GM12878 (cell line): ENCODE results near the gene SOX18. TPM values are rescaled to one million over a fixed set of nuclear protein-coding genes. Genes with fewer than 3 reads are reported as not detected.

Source experiments
- ATAC-seq: fragments of 200-7000 bp; cut with Tn5 transposase; 3 replicates; pipeline ENCODE4 v1.9.1; 2020; ENCODE audit warnings: mild to moderate bottlenecking, moderate library complexity
- BruUV-seq: library from RNA; stranded (reverse); fragments of 400-500 nt; replicated peaks from 2 replicates; lab custom pipeline; 2021; lab: Mats Ljungman, UMichigan
- CTCF ChIA-PET: fragments of 300-600 bp; sonication (Branson Sonifier 250); formaldehyde crosslinking; extraction: SDS; loops from one replicate; lab custom pipeline; 2021; ENCODE audit warnings: inconsistent platforms; lab: Yijun Ruan, JAX
- POLR2A ChIA-PET: fragments of 350-600 bp; formaldehyde crosslinking; extraction: SDS; loops from one replicate; lab custom pipeline; 2021; ENCODE audit warnings: inconsistent platforms; lab: Charles Lee
- RAD21 ChIA-PET: fragments of 300-600 bp; sonication (Branson Sonifier 250); formaldehyde crosslinking; loops from one replicate; lab custom pipeline; 2023; ENCODE audit warnings: antibody characterized with exemption; ENCODE audit not compliant: unreplicated experiment; lab: Charles Lee
- SMC1A ChIA-PET: fragments of 300-600 bp; sonication (Branson Sonifier 250); formaldehyde crosslinking; loops from one replicate; lab custom pipeline; 2023; ENCODE audit not compliant: unreplicated experiment, uncharacterized antibody; lab: Charles Lee
- DNase-seq: peaks from one replicate; pipeline ENCODE4 v3.0.0-alpha.2; 2011; ENCODE audit warnings: low read depth, low spot score
- FAIRE-seq: peaks from 3 replicates; lab custom pipeline; 2011; peaks lifted over from hg19 to GRCh38; lab: Jason Lieb, UNC
- H2AFZ ChIP-seq: 2 replicates; pipeline ENCODE4 v1.6.0; 2011; ENCODE audit warnings: low read depth, low read length, control low read depth; ENCODE audit not compliant: control insufficient read depth
- H3K27ac ChIP-seq: 2 replicates; pipeline ENCODE4 v1.5.1; 2011; ENCODE audit warnings: control low read depth; ENCODE audit not compliant: control insufficient read depth, insufficient read depth
- H3K27me3 ChIP-seq, 2 experiments: replicated peaks in 1 of 2; 2 replicates each; pipeline versions ENCODE4 v1.6.0 to v1.6.1; 2011; ENCODE audit warnings: low read length in 1 of 2; ENCODE audit not compliant: control insufficient read depth in 2 of 2, insufficient read depth in 2 of 2
- H3K36me3 ChIP-seq, 2 experiments: 2 replicates each; pipeline ENCODE4 v1.5.1; 2011; ENCODE audit warnings: low read length in 1 of 2; ENCODE audit not compliant: control insufficient read depth in 2 of 2, insufficient read depth in 2 of 2
- H3K4me1 ChIP-seq: 2 replicates; pipeline ENCODE4 v1.6.1; 2011; ENCODE audit warnings: mild to moderate bottlenecking, low read length, moderate library complexity, mixed read lengths; ENCODE audit not compliant: control insufficient read depth, insufficient read depth
- H3K4me2 ChIP-seq: 2 replicates; pipeline ENCODE4 v1.6.0; 2011; ENCODE audit warnings: control low read depth; ENCODE audit not compliant: control insufficient read depth, insufficient read depth
- H3K4me3 ChIP-seq: fragments of 200-600 bp; sonication (generic); 2 replicates; pipeline ENCODE4 v1.5.1; 2016
- H3K79me2 ChIP-seq: 2 replicates; pipeline ENCODE4 v1.6.0; 2011; ENCODE audit warnings: low read length; ENCODE audit not compliant: control insufficient read depth, insufficient read depth
- H3K9ac ChIP-seq: 2 replicates; pipeline ENCODE4 v1.8.0; 2011; ENCODE audit warnings: low read length, control low read depth, mixed read lengths; ENCODE audit not compliant: control insufficient read depth, insufficient read depth
- H3K9me3 ChIP-seq: replicated peaks from 3 replicates; pipeline ENCODE4 v1.5.1; 2011; ENCODE audit warnings: mild to moderate bottlenecking, low read length; ENCODE audit not compliant: control insufficient read depth, insufficient read depth
- H4K20me1 ChIP-seq: 2 replicates; pipeline ENCODE4 v1.6.0; 2011; ENCODE audit not compliant: control insufficient read depth, insufficient read depth
- BCLAF1 ChIP-seq: fragments of 450-650 bp; IDR thresholded peaks from 2 replicates; pipeline ENCODE4 v1.6.1; 2017; ENCODE audit warnings: antibody characterized with exemption, mild to moderate bottlenecking, moderate library complexity
- CBFB ChIP-seq: IDR thresholded peaks from 2 replicates; pipeline ENCODE4 v1.6.1; 2016; ENCODE audit warnings: antibody characterized with exemption, low read depth
- E2F8 ChIP-seq: fragments of 450-650 bp; IDR thresholded peaks from 2 replicates; pipeline ENCODE4 v1.6.1; 2018; ENCODE audit warnings: mild to moderate bottlenecking, low read depth, moderate library complexity; ENCODE audit not compliant: partially characterized antibody
- JUND ChIP-seq: IDR thresholded peaks from 2 replicates; pipeline ENCODE4 v1.6.1; 2012; ENCODE audit warnings: low read depth, mild to moderate bottlenecking, low read length, improper control_type of control experiment, moderate library complexity
- KAT2A ChIP-seq: conservative IDR thresholded peaks from 2 replicates; pipeline ENCODE4 v1.6.1; 2011; ENCODE audit warnings: low read depth, low read length; ENCODE audit not compliant: control insufficient read depth
- MAX ChIP-seq: IDR thresholded peaks from 2 replicates; pipeline ENCODE4 v1.6.1; 2012; ENCODE audit warnings: low read depth, low read length, improper control_type of control experiment
- NFYA ChIP-seq: IDR thresholded peaks from 2 replicates; pipeline ENCODE4 v1.6.1; 2011; ENCODE audit warnings: low read depth, mild to moderate bottlenecking, low read length, improper control_type of control experiment, borderline replicate concordance
- POU2F2 ChIP-seq: IDR thresholded peaks from 3 replicates; pipeline ENCODE4 v1.6.1; 2011; ENCODE audit warnings: low read depth, mild to moderate bottlenecking, low read length, borderline replicate concordance
- PRDM15 ChIP-seq: fragments of 450-650 bp; formaldehyde crosslinking; IDR thresholded peaks from 2 replicates; pipeline ENCODE4 v1.4.0; 2020; ENCODE audit warnings: mild to moderate bottlenecking, moderate library complexity
- SUPT20H ChIP-seq: IDR thresholded peaks from 2 replicates; pipeline ENCODE4 v1.6.1; 2011; ENCODE audit warnings: low read depth, mild to moderate bottlenecking, low read length, moderate library complexity, borderline replicate concordance; ENCODE audit not compliant: control insufficient read depth
- WGBS: methylation state at CpG from one replicate; pipeline ENCODE4 v1.1.6; 2016; ENCODE audit warnings: low lambda C conversion rate; ENCODE audit not compliant: insufficient replicate concordance, insufficient coverage; ENCODE audit errors: missing lambda C conversion rate; 5-methylcytosine and 5-hydroxymethylcytosine counted together
- in situ Hi-C: fragments of 300-500 bp; cut with MboI; formaldehyde crosslinking; loops from 9 replicates; pipeline ENCODE4 v1.14.3; 2018; ENCODE audit warnings: mixed read lengths
- intact Hi-C: fragments of 100-400 bp; cut with micrococcal nuclease; formaldehyde crosslinking; loops from one replicate; pipeline ENCODE4 v1.14.2; 2022; ENCODE audit not compliant: unreplicated experiment
- polyA plus RNA-seq, 11 experiments: library from polyadenylated mRNA; depleted of rRNA in 4 of 11; unstranded in 6 of 11; stranded (reverse) in 5 of 11; fragments of >200 nt; fragmentation: Nextera tagmentation in 4 of 11; fragmentation: Illumina TruSeq in 1 of 11; extraction: Ambion mirVana in 4 of 11; extraction: Trizol in 1 of 11; gene quantifications; 1 replicate in 1 of 11; 2 replicates in 10 of 11; pipeline versions ENCODE4 v1.2.1 to v1.2.3, GENCODE V29; 2011 to 2016; ENCODE audit warnings: inconsistent platforms in 2 of 11, missing spikeins in 2 of 11, low read depth in 1 of 11
- total RNA-seq, 4 experiments: library from RNA; depleted of rRNA in 3 of 4; stranded (reverse); fragments of >200 nt in 3 of 4; fragmentation: Illumina TruSeq in 1 of 4; extraction: Trizol in 1 of 4; gene quantifications; 2 replicates each; pipeline versions ENCODE4 v1.2.1 to v1.2.3, GENCODE V29; 2013 to 2021

Gene SOX18
- total and polyA plus RNA-seq, 10 of the 15 experiments (the other 5 are each of a cell fraction or from before 2014, with no cell fraction given), result 0.05 to 5.6 (median 0.28) TPM; not detected in 3

- Histone ChIP-seq H3K27me3 (peaks cover 2 to 7% of the 10 kb centered on the region in 2 experiments; a peak in 2 of 4 replicates), H3K9ac (no peak overlapping the region), H3K79me2 (no peaks in the 10 kb centered on the region), H3K27ac (no peak overlapping the region), H4K20me1 (no peaks in the 10 kb centered on the region), H3K36me3 (no peaks in the 10 kb centered on the region), H3K9me3 (peaks cover 7% of the 10 kb centered on the region; the same call in 1 of the 3 replicates), H3K4me2 (no peak overlapping the region), H2AFZ (no peak overlapping the region), H3K4me1 (peaks cover 10% of the 10 kb centered on the region), H3K4me3 (no peak overlapping the region)
- ChIA-PET RAD21 (interaction anchor here (1.9 to 6.7 kb wide), 3 partner anchors 15 to 35 kb away, joined by 7 to 67 read pairs (median 16); no protein-coding TSS in a partner anchor), POLR2A (interaction anchor here (2.4 kb wide), 1 partner anchor 36 kb away, joined by 12 read pairs; no protein-coding TSS in a partner anchor), CTCF (interaction anchor here (2.1 to 3.5 kb wide), 2 partner anchors 30 to 36 kb away, joined by 12 to 65 read pairs; no protein-coding TSS in a partner anchor), SMC1A (interaction anchor here (1.9 kb wide), 1 partner anchor 29 kb away, joined by 7 read pairs; no protein-coding TSS in a partner anchor)
- DNase-seq (no peak), ATAC-seq (no peak), FAIRE-seq (no peak)
- BruUV-seq, result no TSS peak
- intact Hi-C loops (no loop called here), in situ Hi-C loops (no loop called here)
- 25% methylated on average over 22 of the region's 23 CpGs for WGBS
- TF ChIP-seq E2F8 (no peak), CBFB (no peak), BCLAF1 (no peak), NFYA (no peak), KAT2A (no peak), PRDM15 (CRISPR knock-in tag) (no peak), MAX (no peak), SUPT20H (no peak), POU2F2 (no peak), JUND (no peak)
Observed at GRCh38 chr20:64084685-64085152, 35.3 kb upstream of the SOX18 start.
